Measurements from ENCODE around the gene LRRC52.

The LRRC52 gene

GRCh38 chr1:165539306-165539705 is 4.5 kb upstream of the LRRC52 start:
- no peak for DNase-seq

- no peak for DNase-seq
These were observed 3.9 kb upstream of the LRRC52 start for GRCh38 chr1:165539908-165540307.

- DNase-seq = no peak
These were observed 1.7 kb upstream of the LRRC52 start for GRCh38 chr1:165542015-165542631.

- no peak for DNase-seq
These were observed 1.2 kb upstream of the LRRC52 start for GRCh38 chr1:165542647-165543046.

GRCh38 chr1:165544996-165545395 is 1.2 kb downstream of the LRRC52 start:
- no peak for DNase-seq

GRCh38 chr1:165545974-165546373 is 2.2 kb downstream of the LRRC52 start:
- DNase-seq = no peak

- no peak for DNase-seq
These were observed 6.2 kb downstream of the LRRC52 start for GRCh38 chr1:165549973-165550372.

- DNase-seq = no peak
These were observed 7.7 kb downstream of the LRRC52 start for GRCh38 chr1:165551469-165551868.

- no peak for DNase-seq
These were observed 17.3 kb downstream of the LRRC52 start for GRCh38 chr1:165560883-165561656.

GRCh38 chr1:165562571-165562970 is 18.8 kb downstream of the LRRC52 start:
- DNase-seq = no peak

GRCh38 chr1:165563551-165563950 is 19.8 kb downstream of the LRRC52 start:
- no peak for DNase-seq

- no peak for DNase-seq
These were observed 20.8 kb downstream of the LRRC52 start for GRCh38 chr1:165564561-165564960.

GRCh38 chr1:165565751-165566490 is 22.1 kb downstream of the LRRC52 start:
- no peak for DNase-seq

- DNase-seq = no peak
These were observed 26.3 kb downstream of the LRRC52 start for GRCh38 chr1:165570078-165570477.

GRCh38 chr1:165573787-165574186 is 30.0 kb downstream of the LRRC52 start:
- no peak for DNase-seq

- DNase-seq = no peak
These were observed 30.5 kb downstream of the LRRC52 start for GRCh38 chr1:165574295-165574694.

- no peak for DNase-seq
These were observed 31.8 kb downstream of the LRRC52 start for GRCh38 chr1:165575468-165576099.

GRCh38 chr1:165576536-165576935 is 32.7 kb downstream of the LRRC52 start:
- no peak for DNase-seq

GRCh38 chr1:165577707-165578106 is 33.9 kb downstream of the LRRC52 start:
- no peak for DNase-seq

GRCh38 chr1:165580931-165581871 is 37.4 kb downstream of the LRRC52 start:
- DNase-seq = no peak

- DNase-seq = no peak
These were observed 38.1 kb downstream of the LRRC52 start for GRCh38 chr1:165581926-165582325.

- DNase-seq = no peak
These were observed 42.6 kb downstream of the LRRC52 start for GRCh38 chr1:165586398-165586797.

Measured in NCI-H1436 treated with DMSO at 0.1 percent for 48 hours (cell line).